NCI-H1092 treated with DMSO at 0.1 percent for 48 hours (cell line): Measurements from ENCODE around the gene GPR176.
"Not testable (repeated sequence)": the region's sequence is repeated elsewhere in the genome, so short reads cannot be mapped to it uniquely, and the experiment has no call there.

Source experiments
- DNase-seq: peaks from one replicate; lab custom pipeline; 2025; lab: John Stamatoyannopoulos, UW

Gene GPR176

DNA sequence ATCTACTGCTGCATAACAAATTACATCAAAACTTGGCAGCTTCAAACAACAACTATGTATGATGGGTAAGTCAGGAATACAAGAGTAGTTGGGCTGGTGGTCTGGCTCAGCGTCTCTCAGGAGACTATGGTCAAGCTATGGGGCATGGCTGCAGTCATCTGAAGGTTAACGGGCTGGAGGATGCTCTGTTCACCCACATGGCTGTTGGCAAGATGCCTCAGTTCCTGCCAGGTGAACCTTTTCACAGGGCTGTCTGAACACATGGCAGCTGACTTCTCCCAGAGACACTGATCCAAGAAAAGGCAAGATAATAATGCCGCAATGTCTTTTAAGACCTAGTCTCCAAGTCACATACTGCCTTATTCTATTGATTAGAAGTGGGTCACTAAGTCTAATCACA is 63.7 kb downstream of the GPR176 start:
- no peak for DNase-seq

- DNase-seq: no peak
Measured at GRCh38 chr15:39855400-39855799, 64.7 kb downstream of the GPR176 start.

DNA sequence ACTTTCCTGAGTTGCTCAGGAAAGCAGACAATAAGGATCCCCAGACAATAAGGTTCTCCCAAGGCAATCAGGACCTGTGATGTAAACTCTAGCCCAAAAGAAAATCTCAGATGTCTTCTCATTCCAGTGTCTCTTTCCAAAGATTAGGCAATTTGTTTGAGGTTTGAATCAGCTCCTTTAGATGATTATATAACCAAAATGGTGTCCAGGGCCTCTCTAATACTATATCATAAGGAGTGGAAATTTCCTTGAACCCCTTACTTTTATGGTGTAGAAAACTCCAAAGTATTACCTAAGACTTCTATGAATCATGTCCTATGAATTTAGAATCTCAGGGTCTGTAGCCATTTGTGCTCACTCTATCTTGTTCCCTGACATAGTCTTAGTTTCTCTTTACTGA is 65.9 kb downstream of the GPR176 start:
- no peak for DNase-seq

- no peak for DNase-seq
Measured at GRCh38 chr15:39852250-39852649, 67.8 kb downstream of the GPR176 start.

- DNase-seq: no peak
Measured at GRCh38 chr15:39851500-39852092, 68.5 kb downstream of the GPR176 start.

DNA sequence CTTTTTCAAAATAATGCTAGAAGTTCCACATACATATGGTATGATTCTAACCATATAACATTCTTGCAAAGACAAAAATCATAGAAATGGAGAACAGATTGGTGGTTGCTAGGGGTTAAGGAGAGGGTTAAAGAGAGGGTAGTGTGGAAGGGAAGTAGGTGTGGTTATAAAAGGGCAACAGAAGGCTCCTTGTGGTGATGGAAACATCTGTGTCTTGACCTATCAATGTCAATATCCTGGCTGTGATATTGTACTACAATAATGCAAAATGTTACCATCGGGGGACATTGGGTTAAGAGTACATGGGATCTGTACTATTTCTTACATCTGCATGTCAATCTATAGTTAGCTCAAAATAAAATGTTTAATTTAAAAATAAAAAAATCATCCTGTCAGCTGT is 69.6 kb downstream of the GPR176 start:
- no peak for DNase-seq

- no peak for DNase-seq
Measured at GRCh38 chr15:39846108-39846507, 74.0 kb downstream of the GPR176 start.

DNA sequence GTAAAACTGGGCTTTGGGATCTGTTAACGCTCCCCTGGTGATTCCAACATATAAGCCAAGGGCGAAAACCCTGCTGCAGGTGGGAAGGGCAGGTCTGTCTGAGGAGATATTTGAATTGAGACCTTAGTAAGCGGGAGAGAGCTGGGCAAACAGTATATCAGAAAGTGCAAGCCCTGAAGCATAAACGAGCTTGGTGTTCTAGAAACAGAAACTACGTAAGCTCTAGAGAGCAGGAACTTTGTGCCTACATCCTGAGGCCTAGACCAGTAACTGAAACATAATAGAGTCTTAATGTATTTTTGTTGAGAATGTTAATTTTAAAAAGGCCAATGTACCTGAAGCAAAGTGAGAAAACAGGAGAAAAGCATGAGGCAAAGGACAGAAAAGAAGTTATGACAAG is 74.5 kb downstream of the GPR176 start:
- no peak for DNase-seq

GRCh38 chr15:39843565-39843964 is 76.5 kb downstream of the GPR176 start:
- DNase-seq: no peak

DNA sequence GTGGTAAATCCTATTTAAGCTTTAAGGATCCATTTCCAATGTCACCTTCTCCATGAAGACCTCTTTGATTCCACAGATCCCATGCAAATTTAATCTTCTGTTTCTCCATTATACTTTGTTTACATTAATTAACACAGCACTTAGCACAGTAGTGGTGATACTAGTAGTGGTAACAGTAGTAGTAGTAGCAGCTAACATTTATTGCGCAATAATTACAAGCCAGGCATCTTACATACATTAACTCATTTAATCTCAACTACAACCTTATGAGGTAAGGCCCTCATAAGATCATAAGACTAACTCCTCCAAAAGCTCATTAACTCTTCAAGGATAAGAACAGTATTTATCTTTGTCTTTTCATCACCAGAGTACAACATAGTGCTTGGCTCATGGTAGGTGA is 82.6 kb downstream of the GPR176 start:
- no peak for DNase-seq

- no peak for DNase-seq
Measured at GRCh38 chr15:39835550-39835949, 84.5 kb downstream of the GPR176 start.

DNA sequence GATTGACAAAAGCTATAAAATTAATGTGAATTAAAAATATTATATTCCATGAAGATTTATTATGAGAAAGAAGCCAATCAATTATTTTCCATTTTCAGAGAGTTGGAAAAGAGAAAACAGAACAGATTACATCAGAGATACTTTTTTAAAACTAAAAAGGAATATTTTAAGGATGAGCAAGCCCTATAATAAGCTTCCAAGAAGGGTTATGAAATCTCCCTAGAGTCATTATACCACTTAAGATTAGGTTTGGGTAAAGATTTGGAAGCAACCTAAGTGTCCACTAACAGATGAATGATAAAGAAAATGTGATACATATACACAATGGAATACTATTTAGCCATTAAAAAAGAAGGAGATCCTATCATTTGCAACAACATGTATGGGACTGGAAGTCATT is 85.8 kb downstream of the GPR176 start:
- no peak for DNase-seq

DNA sequence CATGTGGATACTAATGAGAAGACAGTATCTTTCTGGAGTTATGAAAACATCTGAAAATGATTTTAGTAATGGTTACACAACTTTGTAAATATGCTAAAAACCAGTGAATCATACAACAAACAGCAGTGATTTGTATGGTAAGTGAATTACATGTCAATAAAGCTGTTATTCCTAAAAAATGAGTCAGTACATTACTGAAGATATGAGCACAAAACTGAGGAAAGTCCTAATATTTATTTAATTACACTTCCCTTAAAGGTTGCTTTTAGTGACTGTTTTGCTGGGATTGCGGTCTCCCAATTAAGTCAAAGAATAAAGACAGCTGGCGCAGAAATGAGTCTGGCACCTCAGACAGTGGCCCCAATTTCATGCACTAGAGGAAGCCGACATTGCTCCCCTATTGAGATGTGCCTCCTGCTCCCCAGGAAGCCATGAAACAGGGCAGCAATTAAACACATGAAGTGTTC is 86.5 kb downstream of the GPR176 start:
- peak; percentile 28 for DNase-seq

DNA sequence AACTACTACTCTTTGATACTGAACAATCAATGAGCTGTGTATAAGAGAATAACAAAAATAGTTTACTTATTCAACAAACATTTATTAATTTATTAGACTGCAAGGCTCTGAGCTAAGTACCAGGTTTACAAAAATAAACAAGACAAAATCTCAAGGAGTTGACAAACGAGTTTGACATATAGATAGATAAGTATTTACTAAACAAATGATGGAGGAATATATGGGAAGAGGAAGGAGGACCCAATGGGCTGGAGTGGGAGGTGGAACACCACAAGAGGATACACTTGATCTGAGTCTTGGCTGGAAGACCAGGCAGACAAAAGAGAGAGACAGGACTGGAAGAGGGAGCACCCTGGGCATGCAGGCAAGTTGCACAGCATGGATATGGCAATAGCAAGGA is 89.9 kb downstream of the GPR176 start:
- DNase-seq: no peak

GRCh38 chr15:39828374-39828931 is 91.6 kb downstream of the GPR176 start:
- DNase-seq: peak; percentile 57

DNA sequence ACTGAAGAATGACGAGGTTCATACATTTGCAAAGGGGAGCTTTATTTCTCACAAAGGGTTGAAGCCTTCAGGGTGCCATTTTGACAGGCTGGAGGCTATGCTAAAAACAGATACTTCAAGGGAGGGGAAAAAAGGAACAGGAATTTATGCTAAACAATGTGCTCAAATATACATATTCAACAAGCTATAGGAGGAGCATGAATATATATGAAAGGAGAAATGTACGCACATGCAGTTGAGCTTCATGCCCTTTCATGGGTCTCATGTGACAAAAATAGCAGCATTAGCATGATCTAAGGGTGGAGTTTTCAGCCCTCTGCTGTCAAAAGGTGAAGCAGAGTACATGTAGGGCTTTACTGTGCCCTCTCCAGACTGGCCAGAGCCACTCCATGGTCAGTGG is 93.1 kb downstream of the GPR176 start:
- DNase-seq: no peak

GRCh38 chr15:39823634-39824033 is 96.4 kb downstream of the GPR176 start:
- no peak for DNase-seq

- DNase-seq: no peak
Measured at GRCh38 chr15:39820050-39820602, 99.9 kb downstream of the GPR176 start.

GRCh38 chr15:39819533-39819932 is 100.5 kb downstream of the GPR176 start:
- DNase-seq: no peak

DNA sequence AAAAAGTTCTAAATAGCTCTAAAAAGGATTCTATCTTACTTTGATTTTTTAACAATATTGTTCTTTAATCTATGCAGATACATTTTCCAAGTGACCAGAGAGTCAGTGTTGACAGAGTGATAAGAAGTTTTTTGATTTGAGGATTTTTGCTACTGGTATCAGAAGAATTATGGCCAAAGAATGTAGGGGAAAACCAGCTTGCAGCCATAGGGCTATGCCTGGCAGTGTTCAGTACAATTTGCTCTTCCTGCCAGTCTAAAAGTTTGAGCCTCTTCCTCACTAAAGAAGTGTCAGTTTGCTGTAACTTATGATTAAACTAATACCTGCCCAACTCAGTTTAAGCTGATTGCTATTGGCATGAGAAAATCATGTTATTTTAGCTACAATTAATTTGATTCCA is 102.2 kb downstream of the GPR176 start:
- no peak for DNase-seq

GRCh38 chr15:39814489-39814888 is 105.6 kb downstream of the GPR176 start:
- no peak for DNase-seq

- not testable (repeated sequence) for DNase-seq
Measured at GRCh38 chr15:39812651-39813050, 107.4 kb downstream of the GPR176 start.

- no peak for DNase-seq
Measured at GRCh38 chr15:39808909-39809308, 111.2 kb downstream of the GPR176 start.

GRCh38 chr15:39807791-39808190 is 112.3 kb downstream of the GPR176 start:
- DNase-seq: no peak
